Right atrium auricular region (tissue), 2 donors: ENCODE results near the gene LRBA. TPM values are rescaled to one million over a fixed set of nuclear protein-coding genes. Genes with fewer than 3 reads are reported as not detected.

Experiments used
- DNase-seq: peaks from one replicate; pipeline ENCODE4 v3.0.0-alpha.2; 2019; ENCODE audit warnings: low spot score
- H3K27ac ChIP-seq, 2 donors: fragments of 200-600 bp; sonication (generic); 1 replicate in 1 of 2; 2 replicates in 1 of 2; pipeline ENCODE4 v1.5.1; 2016 to 2019
- H3K27me3 ChIP-seq, 2 donors: fragments of 200-600 bp; sonication (generic); one replicate each; pipeline versions ENCODE4 v1.5.1 to v1.6.0; 2017 to 2019
- H3K36me3 ChIP-seq: fragments of 200-600 bp; sonication (generic); one replicate; pipeline ENCODE4 v1.5.1; 2016
- H3K4me1 ChIP-seq, 2 donors: fragments of 200-600 bp; sonication (generic); one replicate each; pipeline versions ENCODE4 v1.5.1 to v1.6.0; 2017 to 2019
- H3K4me3 ChIP-seq, 2 donors: fragments of 200-600 bp; sonication (generic); 1 replicate in 1 of 2; 2 replicates in 1 of 2; pipeline ENCODE4 v1.5.1; 2017 to 2019; ENCODE audit warnings: mild to moderate bottlenecking in 1 of 2, moderate library complexity in 1 of 2
- H3K9me3 ChIP-seq, 2 donors: fragments of 200-600 bp; sonication (generic); one replicate each; pipeline ENCODE4 v1.5.1; 2019
- CTCF ChIP-seq, 2 donors: fragments of 200-600 bp; sonication (generic); IDR thresholded peaks; one replicate each; pipeline ENCODE4 v1.5.1; 2019; ENCODE audit warnings: antibody characterized with exemption in 2 of 2
- total RNA-seq, 2 donors: library from RNA; depleted of rRNA; stranded (reverse); fragments of >200 nt; gene quantifications; one replicate each; pipeline ENCODE4 v1.1.0, GENCODE V29; 2016

The LRBA gene
- total RNA-seq, 2 donors from 2014 or later: 20.8 to 37.7 TPM

- H3K9me3 ChIP-seq: no peaks in the 10 kb centered on the region
- H3K36me3 ChIP-seq: no peaks in the 10 kb centered on the region
- no peaks in the 10 kb centered on the region for H3K27me3 ChIP-seq
- DNase-seq: no peak
- H3K4me3 ChIP-seq: no peak overlapping the region
- peaks cover 0 to under 1% of the 10 kb centered on the region in 2 donors for H3K4me1 ChIP-seq
- no peak overlapping the region for H3K27ac ChIP-seq
- TF ChIP-seq CTCF (IDR thresholded peaks at IDR 0.05): no peak
Observed at GRCh38 chr4:150574678-150575077, 440.4 kb downstream of the LRBA start.

- Histone ChIP-seq H3K4me3 (no peak overlapping the region), H3K36me3 (no peaks in the 10 kb centered on the region), H3K27me3 (no peaks in the 10 kb centered on the region), H3K9me3 (no peaks in the 10 kb centered on the region), H3K27ac (no peak overlapping the region), H3K4me1 (no peaks in the 10 kb centered on the region)
- DNase-seq: no peak
- TF ChIP-seq CTCF (IDR thresholded peaks at IDR 0.05): no peak
Observed at GRCh38 chr4:150573534-150573933, 441.6 kb downstream of the LRBA start.

- no peak overlapping the region for H3K27ac ChIP-seq
- no peaks in the 10 kb centered on the region for H3K4me1 ChIP-seq
- no peak for TF ChIP-seq CTCF (IDR thresholded peaks at IDR 0.05)
- no peaks in the 10 kb centered on the region for H3K27me3 ChIP-seq
- no peaks in the 10 kb centered on the region for H3K9me3 ChIP-seq
- no peak overlapping the region for H3K4me3 ChIP-seq
- no peaks in the 10 kb centered on the region for H3K36me3 ChIP-seq
- DNase-seq: no peak
Observed at GRCh38 chr4:150572704-150573504, 442.2 kb downstream of the LRBA start.

- no peak for TF ChIP-seq CTCF (IDR thresholded peaks at IDR 0.05)
- no peaks in the 10 kb centered on the region for H3K4me1 ChIP-seq
- DNase-seq: no peak
- no peaks in the 10 kb centered on the region for H3K27me3 ChIP-seq
- H3K27ac ChIP-seq: no peak overlapping the region
- no peak overlapping the region for H3K4me3 ChIP-seq
- no peaks in the 10 kb centered on the region for H3K9me3 ChIP-seq
- no peaks in the 10 kb centered on the region for H3K36me3 ChIP-seq
Observed at GRCh38 chr4:150570862-150571261, 444.2 kb downstream of the LRBA start.

- Histone ChIP-seq H3K4me3 (no peak overlapping the region), H3K27me3 (no peaks in the 10 kb centered on the region), H3K4me1 (no peaks in the 10 kb centered on the region), H3K36me3 (no peaks in the 10 kb centered on the region), H3K9me3 (no peaks in the 10 kb centered on the region), H3K27ac (no peak overlapping the region)
- DNase-seq: no peak
- no peak for TF ChIP-seq CTCF (IDR thresholded peaks at IDR 0.05)
Observed at GRCh38 chr4:150569998-150570535, 445.0 kb downstream of the LRBA start.
